Upper lobe of left lung (tissue), 4 donors: ENCODE results near the gene PLPPR1.

Experiments used
- CTCF ChIP-seq, 6 experiments: fragments of 450-650 bp in 4 of 6; fragments of 200-600 bp in 2 of 6; sonication (generic) in 2 of 6; IDR thresholded peaks; one replicate each; pipeline ENCODE4 v1.5.1; 2016 to 2019; ENCODE audit warnings: antibody characterized with exemption in 6 of 6
- POLR2A ChIP-seq, 4 donors: fragments of 450-650 bp; IDR thresholded peaks; one replicate each; pipeline ENCODE4 v1.5.1; 2016 to 2017; ENCODE audit warnings: antibody characterized with exemption in 4 of 4, mild to moderate bottlenecking in 2 of 4

DNA sequence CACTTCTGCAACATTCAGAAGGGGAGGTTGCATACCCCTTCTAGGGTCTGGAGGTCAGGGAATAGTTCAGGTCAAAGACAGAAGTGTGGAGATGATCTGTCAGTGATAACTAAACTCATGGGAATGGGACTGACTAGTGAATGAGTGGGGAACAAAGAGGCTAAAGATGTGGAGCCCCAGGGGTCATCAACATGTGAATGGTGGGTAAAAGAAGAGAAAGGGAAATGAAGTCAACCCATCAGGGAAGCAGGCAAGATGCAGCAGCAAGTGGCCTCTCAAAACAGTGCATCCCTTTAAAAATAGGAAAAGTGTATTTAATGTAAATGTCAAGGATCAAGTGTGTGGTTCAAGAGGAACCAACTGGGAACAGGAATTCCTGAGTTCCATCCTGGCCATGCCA is 69.9 kb downstream of the PLPPR1 start:
- no peak for TF ChIP-seq CTCF (IDR thresholded peaks at IDR 0.05)
- TF ChIP-seq POLR2A (IDR thresholded peaks at IDR 0.05): no peak
